ENCODE data around the gene SUN5. TPM values are rescaled to one million over a fixed set of nuclear protein-coding genes. Genes with fewer than 3 reads are reported as not detected.

The SUN5 gene
- total and polyA plus RNA-seq, 2 donors (not counting 3 experiments of a cell fraction or from before 2014, with no cell fraction given) = not detected

DNA sequence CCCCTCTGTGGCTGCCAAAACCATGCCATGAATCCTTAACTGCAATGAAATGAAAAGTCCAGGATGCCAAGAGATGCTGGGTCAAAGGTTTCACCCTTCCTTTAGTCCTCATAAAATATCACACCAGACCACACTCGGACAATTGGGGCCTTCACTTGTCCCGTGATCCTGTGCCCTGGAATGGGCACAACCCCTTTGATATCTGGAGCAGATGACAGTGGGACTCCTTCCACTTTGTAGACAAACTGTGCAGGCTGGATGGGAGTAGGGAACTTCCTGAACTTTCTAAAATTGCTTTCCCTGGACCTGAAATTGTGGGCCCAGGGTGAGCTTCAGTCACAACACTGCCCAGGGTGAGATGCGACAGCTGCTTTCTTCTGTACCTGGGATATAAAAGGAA is 17.6 kb upstream of the SUN5 start:
- Histone ChIP-seq H3K79me2 (ENCODE audit: control insufficient read depth, insufficient read depth, low read length) (no peaks in the 10 kb centered on the region), H3K36me3 (ENCODE audit: control insufficient read depth in 2 of 2, extremely low read depth in 1 of 2, insufficient read depth in 2 of 2, low read length in 2 of 2) (no peaks in the 10 kb centered on the region), H3K4me1 (ENCODE audit: control insufficient read depth, extremely low read depth, insufficient read depth, low read length) (no peaks in the 10 kb centered on the region), H3K9ac (replicated peaks; ENCODE audit: extremely low read depth, insufficient read depth, low read length) (no peak overlapping the region), H3K4me3 (replicated peaks in 1 of 3; ENCODE audit: insufficient read depth in 1 of 3, low read depth in 1 of 3, low read length in 3 of 3) (no peak overlapping the region), H3K9me3 (replicated peaks; ENCODE audit: control insufficient read depth, insufficient read depth, low read length) (no peaks in the 10 kb centered on the region), H4K20me1 (replicated peaks; ENCODE audit: control insufficient read depth, extremely low read depth, insufficient read depth, low read length) (no peaks in the 10 kb centered on the region), H3K4me2 (ENCODE audit: insufficient read depth, low read length) (no peak overlapping the region), H3K9me1 (replicated peaks; ENCODE audit: control insufficient read depth, extremely low read depth, insufficient read depth, low read length) (no peaks in the 10 kb centered on the region), H2AFZ (ENCODE audit: low read depth, low read length) (no peak overlapping the region), H3K27me3 (ENCODE audit: control insufficient read depth in 2 of 2, insufficient read depth in 2 of 2, low read length in 2 of 2) (no peaks in the 10 kb centered on the region), H3K27ac (ENCODE audit: insufficient read depth, low read depth, low read length) (no peak overlapping the region)
- no TSS peak for BruUV-seq (replicated peaks)
- intact Hi-C loops (cut with micrococcal nuclease) (no loop called here), dilution Hi-C loops (cut with MboI; ENCODE audit: extremely low pct_ligation_motif_present, low sequenced_read_pairs) (no loop called here)
- TF ChIP-seq MYC (IDR thresholded peaks at IDR 0.05; ENCODE audit: low read depth, low read length) (no peak), JUN (IDR thresholded peaks at IDR 0.05; ENCODE audit: borderline replicate concordance, insufficient read depth, insufficient read length, low read depth) (no peak), POLR2AphosphoS5 (IDR thresholded peaks at IDR 0.05; ENCODE audit: insufficient read depth, low read depth, low read length) (no peak), FOS (IDR thresholded peaks at IDR 0.05; ENCODE audit: borderline replicate concordance, insufficient read depth, low read length) (no peak), GATA2 (IDR thresholded peaks at IDR 0.05; ENCODE audit: insufficient read depth, insufficient read length, low read depth, low read length) (no peak)
- TF ChIP-seq, protein P1, sequence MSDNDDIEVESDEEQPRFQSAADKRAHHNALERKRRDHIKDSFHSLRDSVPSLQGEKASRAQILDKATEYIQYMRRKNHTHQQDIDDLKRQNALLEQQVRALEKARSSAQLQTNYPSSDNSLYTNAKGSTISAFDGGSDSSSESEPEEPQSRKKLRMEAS (IDR thresholded peaks at IDR 0.05; ENCODE audit: insufficient read depth, insufficient read length) = no peak
- TF ChIP-seq, protein P2, sequence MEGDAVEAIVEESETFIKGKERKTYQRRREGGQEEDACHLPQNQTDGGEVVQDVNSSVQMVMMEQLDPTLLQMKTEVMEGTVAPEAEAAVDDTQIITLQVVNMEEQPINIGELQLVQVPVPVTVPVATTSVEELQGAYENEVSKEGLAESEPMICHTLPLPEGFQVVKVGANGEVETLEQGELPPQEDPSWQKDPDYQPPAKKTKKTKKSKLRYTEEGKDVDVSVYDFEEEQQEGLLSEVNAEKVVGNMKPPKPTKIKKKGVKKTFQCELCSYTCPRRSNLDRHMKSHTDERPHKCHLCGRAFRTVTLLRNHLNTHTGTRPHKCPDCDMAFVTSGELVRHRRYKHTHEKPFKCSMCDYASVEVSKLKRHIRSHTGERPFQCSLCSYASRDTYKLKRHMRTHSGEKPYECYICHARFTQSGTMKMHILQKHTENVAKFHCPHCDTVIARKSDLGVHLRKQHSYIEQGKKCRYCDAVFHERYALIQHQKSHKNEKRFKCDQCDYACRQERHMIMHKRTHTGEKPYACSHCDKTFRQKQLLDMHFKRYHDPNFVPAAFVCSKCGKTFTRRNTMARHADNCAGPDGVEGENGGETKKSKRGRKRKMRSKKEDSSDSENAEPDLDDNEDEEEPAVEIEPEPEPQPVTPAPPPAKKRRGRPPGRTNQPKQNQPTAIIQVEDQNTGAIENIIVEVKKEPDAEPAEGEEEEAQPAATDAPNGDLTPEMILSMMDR (IDR thresholded peaks at IDR 0.05; ENCODE audit: extremely low read depth in 1 of 2, insufficient read depth in 1 of 2, low read depth in 1 of 2, low read length in 2 of 2) = no peak
- FAIRE-seq (no peak), DNase-seq (ENCODE audit: low read depth, low spot score) (no peak)
- CTCF ChIA-PET = no interaction called here
- POLR2A ChIA-PET = no interaction called here
